GM13977 (cell line): ENCODE data around the gene COL6A5.

Experiments used
- DNase-seq: peaks from one replicate; pipeline ENCODE4 v3.0.0; 2012; ENCODE audit warnings: low spot score
- in situ Hi-C: fragments of 300-500 bp; cut with MboI; formaldehyde crosslinking; loops from one replicate; pipeline ENCODE4 v1.12.0; 2022; ENCODE audit warnings: low sequenced_read_pairs, low pct_unique_long_range_greater_than_20kb, mixed read lengths, inconsistent platforms; ENCODE audit not compliant: unreplicated experiment
- TF ChIP-seq, protein P1 (sequence below): IDR thresholded peaks from 2 replicates; pipeline ENCODE4 v1.5.1; 2012; ENCODE audit warnings: mild to moderate bottlenecking, control low read depth; ENCODE audit not compliant: insufficient read depth; ENCODE audit errors: extremely low read depth, missing control alignments

The COL6A5 gene

DNA sequence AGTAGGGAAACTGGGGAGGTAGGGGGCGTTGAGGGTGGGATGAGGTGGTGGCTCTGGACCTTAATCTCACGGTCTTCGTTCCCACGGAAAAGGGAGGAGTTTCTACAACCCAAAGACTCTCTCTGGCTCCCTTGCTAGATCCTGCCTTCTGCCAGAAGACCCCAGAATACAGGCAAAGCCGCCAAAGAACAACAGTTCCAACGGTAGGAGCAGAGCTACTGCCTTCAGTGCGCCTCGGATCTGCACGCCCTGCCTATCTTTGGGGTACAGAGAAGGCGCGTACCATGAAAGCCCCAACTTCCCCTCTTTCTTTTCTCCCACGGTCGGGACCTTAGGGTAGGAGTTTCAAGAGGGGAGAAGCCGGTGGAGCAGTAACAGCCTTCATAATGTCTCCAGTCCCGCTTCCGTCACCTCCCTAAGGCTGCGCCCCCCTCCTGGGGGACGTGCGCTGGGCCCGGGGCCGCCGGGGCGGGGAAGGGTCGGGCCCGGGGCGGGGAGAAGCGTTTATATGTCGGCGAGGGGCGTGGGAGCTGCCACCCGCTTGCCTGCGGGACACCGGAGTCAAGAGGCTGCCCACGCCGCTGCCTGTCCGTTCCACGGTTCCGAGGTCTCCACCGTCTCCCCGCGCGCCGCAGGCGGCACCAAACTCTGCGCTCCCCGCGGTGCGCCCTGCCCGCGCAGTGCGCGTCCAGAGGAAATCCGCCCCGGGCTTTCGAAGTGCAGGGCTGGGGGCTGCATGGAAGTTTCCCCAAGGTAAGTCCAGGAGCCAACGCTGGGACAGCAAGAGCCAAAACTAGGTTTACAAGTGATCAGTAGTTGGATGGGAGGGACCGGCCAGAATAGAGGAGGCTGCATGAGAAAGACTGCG lies 171.4 kb downstream of the COL6A5 start, which contains the start of gene COL6A6:
COL6A6 (plus strand) TSS at position 533 of the 868 bp plus-strand sequence. CDS start 43,188 bp downstream, outside the sequence.
- TF ChIP-seq, protein P1, sequence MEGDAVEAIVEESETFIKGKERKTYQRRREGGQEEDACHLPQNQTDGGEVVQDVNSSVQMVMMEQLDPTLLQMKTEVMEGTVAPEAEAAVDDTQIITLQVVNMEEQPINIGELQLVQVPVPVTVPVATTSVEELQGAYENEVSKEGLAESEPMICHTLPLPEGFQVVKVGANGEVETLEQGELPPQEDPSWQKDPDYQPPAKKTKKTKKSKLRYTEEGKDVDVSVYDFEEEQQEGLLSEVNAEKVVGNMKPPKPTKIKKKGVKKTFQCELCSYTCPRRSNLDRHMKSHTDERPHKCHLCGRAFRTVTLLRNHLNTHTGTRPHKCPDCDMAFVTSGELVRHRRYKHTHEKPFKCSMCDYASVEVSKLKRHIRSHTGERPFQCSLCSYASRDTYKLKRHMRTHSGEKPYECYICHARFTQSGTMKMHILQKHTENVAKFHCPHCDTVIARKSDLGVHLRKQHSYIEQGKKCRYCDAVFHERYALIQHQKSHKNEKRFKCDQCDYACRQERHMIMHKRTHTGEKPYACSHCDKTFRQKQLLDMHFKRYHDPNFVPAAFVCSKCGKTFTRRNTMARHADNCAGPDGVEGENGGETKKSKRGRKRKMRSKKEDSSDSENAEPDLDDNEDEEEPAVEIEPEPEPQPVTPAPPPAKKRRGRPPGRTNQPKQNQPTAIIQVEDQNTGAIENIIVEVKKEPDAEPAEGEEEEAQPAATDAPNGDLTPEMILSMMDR = no peak
- in situ Hi-C loops = no loop called here
- DNase-seq = no peak

DNA sequence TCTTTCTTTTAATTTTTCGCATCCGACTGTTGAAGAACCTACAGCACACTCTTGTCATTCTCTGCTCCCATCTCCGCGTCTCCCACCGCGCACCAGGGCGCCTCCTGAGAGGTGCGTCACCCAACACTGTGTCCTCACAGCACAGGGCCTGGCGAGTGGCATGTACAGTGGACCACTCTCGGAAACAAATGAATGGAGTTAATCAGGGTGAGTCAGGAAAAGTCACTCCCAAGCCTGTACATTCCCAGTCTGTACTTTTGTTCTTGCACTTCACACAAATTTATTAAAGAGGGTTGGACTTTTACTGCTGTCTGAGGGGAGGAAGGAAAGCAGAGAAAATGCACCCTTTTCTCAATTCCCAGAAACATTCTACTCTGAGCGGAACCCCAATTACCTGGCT lies 172.1 kb downstream of the COL6A5 start:
- in situ Hi-C loops = no loop called here
- no peak for DNase-seq

DNA sequence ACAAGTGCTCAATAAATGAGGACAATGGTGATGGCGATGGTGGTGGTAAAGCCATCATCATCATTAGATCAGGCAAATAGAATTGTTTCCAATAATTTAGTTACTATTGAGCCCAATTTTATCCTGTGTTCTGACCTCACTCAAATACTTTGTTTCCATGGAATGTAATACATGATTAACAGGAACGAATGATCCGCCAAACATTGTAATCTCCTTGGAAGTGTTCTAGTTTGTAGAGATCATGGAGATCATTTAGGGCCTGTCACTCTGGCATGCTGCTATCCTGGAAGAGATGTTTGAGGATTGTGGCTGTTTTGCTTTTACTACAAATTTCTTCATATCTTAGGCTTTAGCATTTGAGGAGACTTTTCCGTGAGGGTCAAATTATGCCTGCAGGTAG lies 174.3 kb downstream of the COL6A5 start:
- in situ Hi-C loops = no loop called here
- TF ChIP-seq, protein P1 = no peak
- no peak for DNase-seq

More for the DNA sequence above, 172.1 kb downstream of the COL6A5 start:
- TF ChIP-seq, protein P1 = no peak

DNA sequence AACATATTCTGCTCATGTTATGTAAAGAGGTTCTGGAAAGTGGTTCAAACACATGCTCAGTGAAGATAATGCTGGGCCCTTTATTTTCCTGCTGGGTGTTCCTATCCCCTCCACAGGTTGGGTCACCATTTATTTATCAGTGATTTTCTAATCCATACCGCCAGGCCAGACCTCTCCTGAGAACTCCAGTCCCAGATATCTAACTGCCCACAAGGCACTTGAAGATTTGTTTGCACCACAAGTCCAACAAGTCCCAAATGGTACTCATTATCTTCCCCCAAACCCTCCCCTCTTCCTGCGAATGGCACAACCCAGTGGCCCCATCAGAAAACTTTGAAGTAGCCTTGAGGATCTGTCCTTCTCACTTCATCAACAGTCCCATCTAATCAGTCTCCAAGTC lies 176.9 kb downstream of the COL6A5 start:
- TF ChIP-seq, protein P1 = no peak
- no peak for DNase-seq
- in situ Hi-C loops = no loop called here

DNA sequence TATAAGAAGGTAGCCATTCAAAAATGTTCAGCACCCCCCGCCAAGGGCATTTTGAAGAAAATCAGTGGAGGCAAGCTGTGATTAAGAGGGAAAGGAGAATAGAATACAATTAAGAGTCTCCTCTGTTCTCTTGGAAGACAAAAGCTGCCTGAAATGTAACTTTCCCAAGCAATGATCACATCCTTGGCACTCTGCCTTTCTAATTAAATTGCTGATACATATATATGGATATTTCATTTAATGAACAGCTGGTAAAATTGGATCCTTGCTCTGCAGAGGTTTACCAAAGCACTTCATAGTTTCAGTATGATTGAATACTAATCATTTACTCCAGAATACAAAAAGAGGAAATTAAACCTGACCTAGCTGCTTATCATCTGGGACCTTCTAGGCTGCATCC lies 182.0 kb downstream of the COL6A5 start:
- TF ChIP-seq, protein P1 = no peak
- DNase-seq = no peak
- in situ Hi-C loops = no loop called here

DNA sequence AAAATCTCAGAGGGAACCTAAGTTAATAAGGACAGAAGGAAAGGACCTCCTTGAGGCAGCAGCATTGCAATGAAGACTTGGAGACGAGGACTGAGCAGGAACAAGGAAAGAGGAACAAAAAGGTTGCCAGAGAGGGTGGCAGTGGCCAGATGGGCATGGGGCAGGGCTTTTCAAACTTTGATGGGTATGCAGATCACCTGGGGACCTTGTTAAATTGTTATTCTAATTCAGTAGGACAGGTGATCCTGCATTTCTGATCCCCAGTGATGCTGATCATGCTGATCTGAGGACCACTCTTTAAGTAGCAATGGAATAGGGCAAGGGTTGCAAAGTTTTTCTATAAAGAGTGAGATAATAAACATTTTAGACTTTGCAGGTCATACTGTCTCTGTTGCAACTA lies 182.6 kb downstream of the COL6A5 start:
- TF ChIP-seq, protein P1 = no peak
- in situ Hi-C loops = no loop called here
- no peak for DNase-seq
